GM12878 (cell line): ENCODE data around the gene SLC51A. TPM values are rescaled to one million over a fixed set of nuclear protein-coding genes. Genes with fewer than 3 reads are reported as not detected.

Experiments
- ATAC-seq: fragments of 200-7000 bp; cut with Tn5 transposase; 3 replicates; pipeline ENCODE4 v1.9.1; 2020; ENCODE audit warnings: mild to moderate bottlenecking, moderate library complexity
- BruUV-seq: library from RNA; stranded (reverse); fragments of 400-500 nt; replicated peaks from 2 replicates; lab custom pipeline; 2021; lab: Mats Ljungman, UMichigan
- CTCF ChIA-PET: fragments of 300-600 bp; sonication (Branson Sonifier 250); formaldehyde crosslinking; extraction: SDS; loops from one replicate; lab custom pipeline; 2021; ENCODE audit warnings: inconsistent platforms; lab: Yijun Ruan, JAX
- POLR2A ChIA-PET: fragments of 350-600 bp; formaldehyde crosslinking; extraction: SDS; loops from one replicate; lab custom pipeline; 2021; ENCODE audit warnings: inconsistent platforms; lab: Charles Lee
- RAD21 ChIA-PET: fragments of 300-600 bp; sonication (Branson Sonifier 250); formaldehyde crosslinking; loops from one replicate; lab custom pipeline; 2023; ENCODE audit warnings: antibody characterized with exemption; ENCODE audit not compliant: unreplicated experiment; lab: Charles Lee
- SMC1A ChIA-PET: fragments of 300-600 bp; sonication (Branson Sonifier 250); formaldehyde crosslinking; loops from one replicate; lab custom pipeline; 2023; ENCODE audit not compliant: unreplicated experiment, uncharacterized antibody; lab: Charles Lee
- DNase-seq: peaks from one replicate; pipeline ENCODE4 v3.0.0-alpha.2; 2011; ENCODE audit warnings: low read depth, low spot score
- FAIRE-seq: peaks from 3 replicates; lab custom pipeline; 2011; peaks lifted over from hg19 to GRCh38; lab: Jason Lieb, UNC
- H2AFZ ChIP-seq: 2 replicates; pipeline ENCODE4 v1.6.0; 2011; ENCODE audit warnings: low read depth, low read length, control low read depth; ENCODE audit not compliant: control insufficient read depth
- H3K27ac ChIP-seq: 2 replicates; pipeline ENCODE4 v1.5.1; 2011; ENCODE audit warnings: control low read depth; ENCODE audit not compliant: control insufficient read depth, insufficient read depth
- H3K27me3 ChIP-seq, 2 experiments: replicated peaks in 1 of 2; 2 replicates each; pipeline versions ENCODE4 v1.6.0 to v1.6.1; 2011; ENCODE audit warnings: low read length in 1 of 2; ENCODE audit not compliant: control insufficient read depth in 2 of 2, insufficient read depth in 2 of 2
- H3K36me3 ChIP-seq, 2 experiments: 2 replicates each; pipeline ENCODE4 v1.5.1; 2011; ENCODE audit warnings: low read length in 1 of 2; ENCODE audit not compliant: control insufficient read depth in 2 of 2, insufficient read depth in 2 of 2
- H3K4me1 ChIP-seq: 2 replicates; pipeline ENCODE4 v1.6.1; 2011; ENCODE audit warnings: mild to moderate bottlenecking, low read length, moderate library complexity, mixed read lengths; ENCODE audit not compliant: control insufficient read depth, insufficient read depth
- H3K4me2 ChIP-seq: 2 replicates; pipeline ENCODE4 v1.6.0; 2011; ENCODE audit warnings: control low read depth; ENCODE audit not compliant: control insufficient read depth, insufficient read depth
- H3K4me3 ChIP-seq: fragments of 200-600 bp; sonication (generic); 2 replicates; pipeline ENCODE4 v1.5.1; 2016
- H3K79me2 ChIP-seq: 2 replicates; pipeline ENCODE4 v1.6.0; 2011; ENCODE audit warnings: low read length; ENCODE audit not compliant: control insufficient read depth, insufficient read depth
- H3K9ac ChIP-seq: 2 replicates; pipeline ENCODE4 v1.8.0; 2011; ENCODE audit warnings: low read length, control low read depth, mixed read lengths; ENCODE audit not compliant: control insufficient read depth, insufficient read depth
- H3K9me3 ChIP-seq: replicated peaks from 3 replicates; pipeline ENCODE4 v1.5.1; 2011; ENCODE audit warnings: mild to moderate bottlenecking, low read length; ENCODE audit not compliant: control insufficient read depth, insufficient read depth
- H4K20me1 ChIP-seq: 2 replicates; pipeline ENCODE4 v1.6.0; 2011; ENCODE audit not compliant: control insufficient read depth, insufficient read depth
- BCL11A ChIP-seq: IDR thresholded peaks from 2 replicates; pipeline ENCODE4 v1.6.1; 2011; ENCODE audit warnings: low read depth, low read length
- CEBPZ ChIP-seq: fragments of 150-350 bp; IDR thresholded peaks from 2 replicates; pipeline ENCODE4 v1.6.1; 2016; ENCODE audit warnings: low read depth, low read length
- EED ChIP-seq: sonication (generic); IDR thresholded peaks from 2 replicates; pipeline ENCODE4 v1.6.1; 2016; ENCODE audit warnings: antibody characterized with exemption, low read depth
- ELK1 ChIP-seq: IDR thresholded peaks from 2 replicates; pipeline ENCODE4 v1.6.1; 2012; ENCODE audit warnings: low read depth, low read length, improper control_type of control experiment
- FOS ChIP-seq: IDR thresholded peaks from 3 replicates; pipeline ENCODE4 v1.6.1; 2011; ENCODE audit warnings: borderline replicate concordance; ENCODE audit not compliant: insufficient read length; ENCODE audit errors: extremely low read depth
- MTA3 ChIP-seq: IDR thresholded peaks from 2 replicates; pipeline ENCODE4 v1.6.1; 2012; ENCODE audit warnings: low read length, inconsistent platforms, borderline replicate concordance
- NR2F1 ChIP-seq: fragments of 450-650 bp; conservative IDR thresholded peaks from 2 replicates; pipeline ENCODE4 v1.6.1; 2017; ENCODE audit warnings: mild to moderate bottlenecking
- RAD51 ChIP-seq: fragments of 450-650 bp; IDR thresholded peaks from 2 replicates; pipeline ENCODE4 v1.6.1; 2016; ENCODE audit warnings: moderate library complexity, mild to moderate bottlenecking, inconsistent platforms
- RCOR1 ChIP-seq: conservative IDR thresholded peaks from 2 replicates; pipeline ENCODE4 v1.6.1; 2012; ENCODE audit warnings: low read depth, low read length, improper control_type of control experiment
- SREBF1 ChIP-seq: IDR thresholded peaks from 2 replicates; pipeline ENCODE4 v1.6.1; 2012; ENCODE audit warnings: mild to moderate bottlenecking, low read length
- ZBTB40 ChIP-seq: fragments of 450-650 bp; IDR thresholded peaks from 2 replicates; pipeline ENCODE4 v1.6.1; 2016; ENCODE audit warnings: mild to moderate bottlenecking, moderate library complexity, borderline replicate concordance
- WGBS: methylation state at CpG from one replicate; pipeline ENCODE4 v1.1.6; 2016; ENCODE audit warnings: low lambda C conversion rate; ENCODE audit not compliant: insufficient replicate concordance, insufficient coverage; ENCODE audit errors: missing lambda C conversion rate; 5-methylcytosine and 5-hydroxymethylcytosine counted together
- in situ Hi-C: fragments of 300-500 bp; cut with MboI; formaldehyde crosslinking; loops from 9 replicates; pipeline ENCODE4 v1.14.3; 2018; ENCODE audit warnings: mixed read lengths
- intact Hi-C: fragments of 100-400 bp; cut with micrococcal nuclease; formaldehyde crosslinking; loops from one replicate; pipeline ENCODE4 v1.14.2; 2022; ENCODE audit not compliant: unreplicated experiment
- polyA plus RNA-seq, 11 experiments: library from polyadenylated mRNA; depleted of rRNA in 4 of 11; unstranded in 6 of 11; stranded (reverse) in 5 of 11; fragments of >200 nt; fragmentation: Nextera tagmentation in 4 of 11; fragmentation: Illumina TruSeq in 1 of 11; extraction: Ambion mirVana in 4 of 11; extraction: Trizol in 1 of 11; gene quantifications; 1 replicate in 1 of 11; 2 replicates in 10 of 11; pipeline versions ENCODE4 v1.2.1 to v1.2.3, GENCODE V29; 2011 to 2016; ENCODE audit warnings: inconsistent platforms in 2 of 11, missing spikeins in 2 of 11, low read depth in 1 of 11
- total RNA-seq, 4 experiments: library from RNA; depleted of rRNA in 3 of 4; stranded (reverse); fragments of >200 nt in 3 of 4; fragmentation: Illumina TruSeq in 1 of 4; extraction: Trizol in 1 of 4; gene quantifications; 2 replicates each; pipeline versions ENCODE4 v1.2.1 to v1.2.3, GENCODE V29; 2013 to 2021

Gene SLC51A
- total and polyA plus RNA-seq, 10 of the 15 experiments (the other 5 are each of a cell fraction or from before 2014, with no cell fraction given) = 0.99 to 3.9 (median 2.2) TPM; not detected in 6

- TF ChIP-seq ZBTB40 (peak; percentile 76; the same call in 1 of the 2 replicates), NR2F1 (no peak)
Measured at GRCh38 chr3:196178993-196179379, 37.3 kb upstream of the SLC51A start (continued).

- peak overlapping the region; percentile 75 for H2AFZ ChIP-seq
- ChIA-PET POLR2A (interaction anchor here (0.5 to 5.5 kb wide), 15 partner anchors 8 to 107 kb away, joined by 3 to 61 read pairs (median 6); no protein-coding TSS in a partner anchor), CTCF (interaction anchor here (0.6 to 4.8 kb wide), 15 partner anchors 9 to 153 kb away, joined by 3 to 64 read pairs (median 7); no protein-coding TSS in a partner anchor), RAD21 (interaction anchor here (0.7 to 6.2 kb wide), 18 partner anchors 10 to 158 kb away, joined by 3 to 91 read pairs (median 6); no protein-coding TSS in a partner anchor), SMC1A (interaction anchor here (0.5 to 6.9 kb wide), 12 partner anchors 8 to 273 kb away, joined by 3 to 155 read pairs (median 20); no protein-coding TSS in a partner anchor)
- no peaks in the 10 kb centered on the region for H3K79me2 ChIP-seq
- H3K9ac ChIP-seq = peak overlapping the region; percentile 75
- peak; percentile 98 for DNase-seq
- H3K4me1 ChIP-seq = peaks cover 55% of the 10 kb centered on the region
- TSS peak; percentile 81 for BruUV-seq
- intact Hi-C loops = loop anchor here (2.0 kb wide), 2 partner anchors 19 to 67 kb away; no protein-coding TSS in a partner anchor
- no peaks in the 10 kb centered on the region for H4K20me1 ChIP-seq
- peak overlapping the region; percentile 50; the same call in 1 of the 2 replicates for H3K4me3 ChIP-seq
- H3K27me3 ChIP-seq = no peaks in the 10 kb centered on the region
- peak; percentile 81 for ATAC-seq
- 2% methylated on average over 24 of the region's 24 CpGs for WGBS
- peak overlapping the region; percentile 93 for H3K27ac ChIP-seq
- FAIRE-seq = peak; percentile 98
- H3K36me3 ChIP-seq = no peaks in the 10 kb centered on the region
- H3K4me2 ChIP-seq = peak overlapping the region; percentile 71
- in situ Hi-C loops = no loop called here
- H3K9me3 ChIP-seq = no peaks in the 10 kb centered on the region
- TF ChIP-seq RAD51 (peak; percentile 92), BCL11A (peak; percentile 95), EED (peak; percentile 91), CEBPZ (no peak), FOS (no peak), MTA3 (peak; percentile 95; the same call in 1 of the 2 replicates), SREBF1 (peak; percentile 60; the same call in 1 of the 2 replicates), ELK1 (0 out of 2 replicates have a peak, but pooled peaks have one; percentile 51), RCOR1 (no peak)
Measured at GRCh38 chr3:196179380-196180308, 36.7 kb upstream of the SLC51A start.
